LNCaP clone FGC (cell line): Measurements from ENCODE around the gene PTPRM.

Experiments
- DNase-seq: peaks from one replicate; pipeline ENCODE4 v3.0.0-alpha.2; 2011; ENCODE audit warnings: low read depth
- H3K4me3 ChIP-seq: 2 replicates; pipeline ENCODE4 v1.5.1; 2011; ENCODE audit warnings: mild to moderate bottlenecking, low read depth, low read length, control low read depth
- CTCF ChIP-seq: IDR thresholded peaks from 2 replicates; pipeline ENCODE4 v1.5.1; 2012; ENCODE audit warnings: mild to moderate bottlenecking; ENCODE audit not compliant: control insufficient read depth, insufficient read depth; ENCODE audit errors: extremely low read depth

PTPRM gene

GRCh38 chr18:8397034-8397433, 829.9 kb downstream of the PTPRM start:
- no peak for DNase-seq
- TF ChIP-seq CTCF: no peak
- no peak overlapping the region for H3K4me3 ChIP-seq

- no peak overlapping the region for H3K4me3 ChIP-seq
- no peak for TF ChIP-seq CTCF
- DNase-seq: no peak
These were observed 832.0 kb downstream of the PTPRM start for GRCh38 chr18:8399138-8399537.

GRCh38 chr18:8400193-8400752, 833.2 kb downstream of the PTPRM start:
- DNase-seq: no peak
- no peak overlapping the region for H3K4me3 ChIP-seq
- TF ChIP-seq CTCF: no peak

- no peak for TF ChIP-seq CTCF
- no peak overlapping the region for H3K4me3 ChIP-seq
- DNase-seq: no peak
These were observed 833.7 kb downstream of the PTPRM start for GRCh38 chr18:8400825-8401224.

- no peak overlapping the region for H3K4me3 ChIP-seq
- TF ChIP-seq CTCF: no peak
- no peak for DNase-seq
These were observed 834.5 kb downstream of the PTPRM start for GRCh38 chr18:8401606-8402005.

GRCh38 chr18:8402237-8402636, 835.1 kb downstream of the PTPRM start:
- no peak for TF ChIP-seq CTCF

GRCh38 chr18:8403713-8404112, 836.6 kb downstream of the PTPRM start:
- DNase-seq: no peak
- no peak for TF ChIP-seq CTCF

More at GRCh38 chr18:8402237-8402636, 835.1 kb downstream of the PTPRM start:
- no peak overlapping the region for H3K4me3 ChIP-seq
- no peak for DNase-seq

More at GRCh38 chr18:8403713-8404112, 836.6 kb downstream of the PTPRM start:
- H3K4me3 ChIP-seq: no peak overlapping the region
